Osteoblast (primary cell): ENCODE measurements around the gene MYL6B. TPM values are rescaled to one million over a fixed set of nuclear protein-coding genes. Genes with fewer than 3 reads are reported as not detected.

Experiments
- DNase-seq: peaks from one replicate; pipeline ENCODE4 v3.0.0; 2011; ENCODE audit warnings: low spot score, mixed read lengths; ENCODE audit not compliant: insufficient read length; ENCODE audit errors: missing footprints
- H2AFZ ChIP-seq: 2 replicates; pipeline ENCODE4 v1.6.0; 2011; ENCODE audit warnings: mild to moderate bottlenecking, low read length
- H3K27ac ChIP-seq: 2 replicates; pipeline ENCODE4 v1.5.1; 2011; ENCODE audit warnings: mild to moderate bottlenecking, low read depth, low read length, moderate library complexity
- H3K27me3 ChIP-seq: 2 replicates; pipeline ENCODE4 v1.6.0; 2012; ENCODE audit warnings: mild to moderate bottlenecking, control low read depth, inconsistent platforms, low read length, moderate library complexity; ENCODE audit not compliant: insufficient read depth
- H3K36me3 ChIP-seq: 2 replicates; pipeline ENCODE4 v1.5.1; 2011; ENCODE audit warnings: mild to moderate bottlenecking, low read length, control low read depth, moderate library complexity; ENCODE audit not compliant: insufficient read depth
- H3K4me1 ChIP-seq: 2 replicates; pipeline ENCODE4 v1.5.1; 2011; ENCODE audit warnings: mild to moderate bottlenecking, low read length, control low read depth, moderate library complexity; ENCODE audit not compliant: insufficient read depth
- H3K4me2 ChIP-seq: 2 replicates; pipeline ENCODE4 v1.6.0; 2011; ENCODE audit warnings: mild to moderate bottlenecking, low read length; ENCODE audit not compliant: insufficient read depth
- H3K4me3 ChIP-seq: fragments of 200-600 bp; sonication (generic); 3 replicates; pipeline ENCODE4 v1.5.1; 2012; ENCODE audit warnings: mild to moderate bottlenecking, low read length, inconsistent platforms; ENCODE audit not compliant: insufficient read depth
- H3K79me2 ChIP-seq: 2 replicates; pipeline ENCODE4 v1.6.0; 2012; ENCODE audit warnings: mild to moderate bottlenecking, low read length, control low read depth, inconsistent platforms; ENCODE audit not compliant: insufficient read depth
- H3K9me3 ChIP-seq: 2 replicates; pipeline ENCODE4 v1.5.1; 2011; ENCODE audit warnings: low read depth, low read length, control low read depth
- H4K20me1 ChIP-seq: 2 replicates; pipeline ENCODE4 v1.6.0; 2012; ENCODE audit warnings: mild to moderate bottlenecking, low read length, control low read depth; ENCODE audit not compliant: insufficient read depth
- total RNA-seq: library from RNA; depleted of rRNA; stranded (reverse); fragments of >200 nt; gene quantifications from 2 replicates; pipeline ENCODE4 v1.2.3, GENCODE V29; 2012
- TF ChIP-seq, protein P1 (sequence below): IDR thresholded peaks from 2 replicates; pipeline ENCODE4 v1.5.1; 2011; ENCODE audit warnings: mild to moderate bottlenecking, low read depth, low read length, moderate library complexity; ENCODE audit errors: extremely low read depth

MYL6B gene
- total RNA-seq, 1 donor: 53.9 TPM

DNA sequence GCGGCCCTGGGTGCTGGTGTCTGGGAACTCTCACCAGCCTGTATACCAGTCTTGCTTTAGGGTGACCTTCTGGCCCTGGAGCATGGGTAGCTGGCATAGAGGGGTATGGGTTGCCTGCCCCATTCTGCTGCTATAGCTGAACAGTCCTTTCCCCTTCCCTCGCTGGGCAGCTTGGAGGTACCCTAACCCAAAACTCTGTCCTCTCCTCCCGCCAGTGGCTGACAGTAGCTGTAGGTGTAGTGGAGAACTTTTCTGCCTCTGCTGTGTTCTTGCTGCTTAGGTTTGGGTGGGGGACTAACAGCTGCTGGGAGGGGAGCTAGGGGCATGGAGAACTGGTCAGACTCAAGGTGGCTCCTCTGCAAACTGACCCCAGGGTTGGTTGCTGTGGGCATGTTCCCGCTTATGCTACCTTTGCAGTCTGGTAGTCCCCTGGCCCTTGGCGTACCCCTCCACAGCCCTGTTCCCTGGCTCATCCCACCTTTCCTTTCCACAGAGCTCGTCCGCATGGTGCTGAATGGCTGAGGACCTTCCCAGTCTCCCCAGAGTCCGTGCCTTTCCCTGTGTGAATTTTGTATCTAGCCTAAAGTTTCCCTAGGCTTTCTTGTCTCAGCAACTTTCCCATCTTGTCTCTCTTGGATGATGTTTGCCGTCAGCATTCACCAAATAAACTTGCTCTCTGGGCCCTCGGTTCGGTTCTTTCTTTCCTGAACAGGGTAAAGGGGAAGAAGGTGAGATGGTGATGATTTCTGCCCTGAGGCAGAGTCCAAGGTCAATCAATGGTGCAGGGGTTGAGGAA is 8.7 kb downstream of the MYL6B start:
- Histone ChIP-seq H2AFZ (no peak overlapping the region), H3K36me3 (peaks cover 67% of the 10 kb centered on the region), H3K27me3 (no peaks in the 10 kb centered on the region), H3K79me2 (peaks cover 40% of the 10 kb centered on the region), H3K27ac (peak overlapping the region; percentile 87), H3K4me3 (peak overlapping the region; percentile 92), H4K20me1 (peaks cover 44% of the 10 kb centered on the region), H3K9me3 (no peaks in the 10 kb centered on the region), H3K4me2 (peak overlapping the region; percentile 99), H3K4me1 (peaks cover 25% of the 10 kb centered on the region)
- DNase-seq: no peak
- TF ChIP-seq, protein P1, sequence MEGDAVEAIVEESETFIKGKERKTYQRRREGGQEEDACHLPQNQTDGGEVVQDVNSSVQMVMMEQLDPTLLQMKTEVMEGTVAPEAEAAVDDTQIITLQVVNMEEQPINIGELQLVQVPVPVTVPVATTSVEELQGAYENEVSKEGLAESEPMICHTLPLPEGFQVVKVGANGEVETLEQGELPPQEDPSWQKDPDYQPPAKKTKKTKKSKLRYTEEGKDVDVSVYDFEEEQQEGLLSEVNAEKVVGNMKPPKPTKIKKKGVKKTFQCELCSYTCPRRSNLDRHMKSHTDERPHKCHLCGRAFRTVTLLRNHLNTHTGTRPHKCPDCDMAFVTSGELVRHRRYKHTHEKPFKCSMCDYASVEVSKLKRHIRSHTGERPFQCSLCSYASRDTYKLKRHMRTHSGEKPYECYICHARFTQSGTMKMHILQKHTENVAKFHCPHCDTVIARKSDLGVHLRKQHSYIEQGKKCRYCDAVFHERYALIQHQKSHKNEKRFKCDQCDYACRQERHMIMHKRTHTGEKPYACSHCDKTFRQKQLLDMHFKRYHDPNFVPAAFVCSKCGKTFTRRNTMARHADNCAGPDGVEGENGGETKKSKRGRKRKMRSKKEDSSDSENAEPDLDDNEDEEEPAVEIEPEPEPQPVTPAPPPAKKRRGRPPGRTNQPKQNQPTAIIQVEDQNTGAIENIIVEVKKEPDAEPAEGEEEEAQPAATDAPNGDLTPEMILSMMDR: no peak

GRCh38 chr12:56161690-56162351 is 9.4 kb downstream of the MYL6B start:
- Histone ChIP-seq H3K4me2 (peak overlapping the region; percentile 99), H3K4me1 (peaks cover 25% of the 10 kb centered on the region), H3K9me3 (no peaks in the 10 kb centered on the region), H3K27ac (peak overlapping the region; percentile 87), H3K36me3 (peaks cover 70% of the 10 kb centered on the region), H3K27me3 (no peaks in the 10 kb centered on the region), H4K20me1 (peaks cover 44% of the 10 kb centered on the region), H3K4me3 (no peak overlapping the region), H2AFZ (no peak overlapping the region), H3K79me2 (peaks cover 40% of the 10 kb centered on the region)
- no peak for DNase-seq
- TF ChIP-seq, protein P1: no peak

GRCh38 chr12:56162468-56163290 is 10.3 kb downstream of the MYL6B start:
- Histone ChIP-seq H3K79me2 (peaks cover 40% of the 10 kb centered on the region), H3K4me3 (no peak overlapping the region), H3K36me3 (peaks cover 75% of the 10 kb centered on the region), H3K27ac (no peak overlapping the region), H3K4me2 (no peak overlapping the region), H4K20me1 (peaks cover 44% of the 10 kb centered on the region), H3K4me1 (peaks cover 19% of the 10 kb centered on the region), H3K27me3 (no peaks in the 10 kb centered on the region), H2AFZ (no peak overlapping the region), H3K9me3 (no peaks in the 10 kb centered on the region)
- DNase-seq: no peak
- TF ChIP-seq, protein P1: no peak
